GM18505 (cell line): ENCODE measurements around the gene CTDP1.

Source experiments
- ATAC-seq: cut with Tn5 transposase; IDR thresholded peaks from one replicate; pipeline ENCODE4 v1.9.1; 2021; ENCODE audit not compliant: unreplicated experiment
- POLR2A ChIP-seq: IDR thresholded peaks from 4 replicates; pipeline ENCODE4 v1.6.1; 2011; ENCODE audit warnings: borderline replicate concordance; ENCODE audit not compliant: insufficient read depth, insufficient read length; ENCODE audit errors: extremely low read depth

Gene CTDP1

DNA sequence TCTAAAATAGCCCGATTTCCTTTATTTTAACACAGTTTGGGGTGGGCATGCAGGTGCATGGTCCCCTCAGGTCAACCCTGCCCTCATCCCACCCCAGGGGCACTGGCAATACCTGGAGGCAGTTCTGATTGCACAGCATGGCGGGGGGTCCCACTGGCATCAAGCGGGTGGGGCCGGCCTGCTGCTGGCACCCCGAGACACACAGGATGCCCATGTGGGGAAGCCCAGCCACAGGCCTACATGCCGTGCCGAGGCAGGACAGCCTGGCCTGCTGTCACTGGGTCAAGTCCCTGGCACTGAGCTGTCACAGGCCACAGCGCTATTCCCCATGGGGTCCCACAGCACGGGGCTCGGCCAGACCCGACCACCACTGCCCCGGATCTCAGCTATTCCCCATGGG is 106.2 kb downstream of the CTDP1 start:
- TF ChIP-seq POLR2A: no peak
- no peak for ATAC-seq

DNA sequence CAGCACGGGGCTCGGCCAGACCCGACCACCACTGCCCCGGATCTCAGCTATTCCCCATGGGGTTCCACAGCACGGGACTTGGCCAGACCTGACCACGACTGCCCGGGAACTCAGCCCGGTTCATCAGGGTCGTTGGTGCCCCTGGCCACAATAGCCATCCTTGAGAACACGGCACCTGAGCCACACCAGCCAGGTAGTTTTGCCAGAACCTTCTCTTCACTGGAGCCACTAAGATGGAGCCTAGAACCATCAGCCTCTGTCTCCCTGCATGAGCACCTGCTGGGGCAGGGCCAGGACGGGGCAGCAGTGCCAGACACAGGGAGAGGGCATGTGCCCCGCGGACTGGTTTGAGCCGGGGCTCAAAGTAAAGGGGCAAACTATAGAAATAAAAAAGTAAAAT is 106.7 kb downstream of the CTDP1 start:
- TF ChIP-seq POLR2A: no peak
- ATAC-seq: no peak

DNA sequence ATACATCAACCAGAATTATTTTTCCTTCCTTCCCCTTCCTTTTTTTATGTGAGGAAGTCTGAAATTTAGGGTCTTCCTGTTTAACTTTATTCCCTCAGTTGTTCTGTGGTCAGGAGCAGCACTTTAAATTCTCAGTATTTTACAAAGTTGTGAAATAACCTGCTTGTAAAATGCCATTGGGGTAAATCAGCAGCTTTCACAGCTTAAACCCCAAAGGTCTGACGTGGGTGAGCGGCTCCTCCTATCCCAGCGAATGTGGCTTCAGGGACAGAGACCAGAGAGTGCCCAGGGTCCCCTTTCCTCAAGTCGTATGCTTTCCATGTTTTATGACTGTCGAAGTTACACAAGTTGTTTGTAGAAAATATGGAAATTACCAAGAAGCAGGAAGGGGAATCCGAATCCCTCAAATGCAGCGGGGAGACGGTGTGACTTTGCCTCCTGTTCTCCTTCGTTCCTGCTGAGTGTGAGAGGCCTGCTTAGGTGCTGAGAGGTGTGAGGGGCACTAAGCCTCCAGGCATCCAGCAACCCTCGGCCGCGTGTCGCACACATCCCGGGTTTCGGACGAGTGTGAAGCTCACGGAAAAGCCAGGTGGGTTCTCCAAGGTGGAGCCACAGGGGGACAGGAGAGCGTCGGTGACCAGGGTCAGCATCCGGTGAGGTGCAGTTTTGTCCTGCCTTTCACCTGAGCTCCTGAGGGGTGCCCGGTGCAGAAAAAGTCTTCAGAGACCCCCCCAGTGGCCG is 107.4 kb downstream of the CTDP1 start:
- ATAC-seq: no peak
- TF ChIP-seq POLR2A: no peak

DNA sequence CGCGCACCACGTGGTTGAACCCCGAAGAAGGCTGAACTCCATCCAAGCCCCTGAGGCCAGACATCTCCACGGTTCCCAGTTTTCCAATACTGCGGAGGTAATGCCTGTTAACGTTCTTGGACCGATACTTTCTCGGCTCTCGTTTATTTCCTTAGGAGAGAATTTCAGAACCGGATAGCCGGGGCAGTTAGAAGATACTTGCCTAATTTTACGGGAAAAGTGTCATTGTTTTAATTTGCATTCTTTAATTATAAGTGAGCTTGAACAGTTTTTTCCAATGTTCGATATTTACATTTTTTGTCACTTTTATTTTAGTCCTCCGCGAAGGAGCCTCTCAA is 107.9 kb downstream of the CTDP1 start:
- TF ChIP-seq POLR2A: no peak
- ATAC-seq: no peak

DNA sequence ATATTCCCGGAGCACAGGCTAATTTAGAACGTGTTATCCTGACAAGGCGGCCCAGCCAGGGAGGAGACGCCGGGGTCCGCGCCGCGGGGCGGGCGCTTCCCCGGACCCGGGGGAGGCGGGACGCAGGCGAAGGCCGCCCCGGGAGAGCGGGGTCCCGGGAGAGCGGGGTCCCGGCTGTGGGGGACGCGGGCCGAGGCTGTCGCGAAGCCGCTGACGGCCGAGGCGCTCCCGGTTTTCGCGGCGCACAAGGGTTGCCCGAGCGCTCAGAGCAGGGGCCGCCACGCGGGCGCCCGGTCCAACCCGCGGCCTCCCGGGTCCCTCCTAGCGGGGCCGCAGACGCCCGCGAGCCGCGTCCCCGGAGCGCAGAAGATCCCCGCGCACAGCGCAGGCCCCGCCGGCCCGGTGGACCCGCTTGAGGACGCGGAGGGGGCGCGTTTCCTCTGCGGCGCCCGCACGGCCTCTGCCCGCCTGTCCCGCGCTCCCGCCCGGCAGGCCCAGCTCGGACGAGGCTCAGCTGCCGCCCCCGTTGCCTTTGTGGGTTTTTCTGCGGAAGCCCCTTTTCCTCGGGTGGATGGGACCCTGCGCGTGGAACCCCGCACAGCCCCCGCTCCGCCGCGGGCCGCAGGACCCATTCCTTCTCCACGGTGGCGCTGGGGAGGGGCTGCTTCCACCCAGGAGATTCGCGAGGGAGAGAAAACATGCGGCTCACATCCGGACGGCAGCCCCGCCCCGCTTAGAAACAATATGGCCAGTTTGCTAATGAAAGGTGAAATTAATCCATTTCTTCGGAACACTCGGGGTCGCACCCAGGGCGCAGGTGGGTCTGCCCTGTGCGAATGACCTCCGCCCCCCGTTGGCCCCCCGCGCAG is 108.5 kb downstream of the CTDP1 start:
- ATAC-seq: no peak
- TF ChIP-seq POLR2A: no peak

DNA sequence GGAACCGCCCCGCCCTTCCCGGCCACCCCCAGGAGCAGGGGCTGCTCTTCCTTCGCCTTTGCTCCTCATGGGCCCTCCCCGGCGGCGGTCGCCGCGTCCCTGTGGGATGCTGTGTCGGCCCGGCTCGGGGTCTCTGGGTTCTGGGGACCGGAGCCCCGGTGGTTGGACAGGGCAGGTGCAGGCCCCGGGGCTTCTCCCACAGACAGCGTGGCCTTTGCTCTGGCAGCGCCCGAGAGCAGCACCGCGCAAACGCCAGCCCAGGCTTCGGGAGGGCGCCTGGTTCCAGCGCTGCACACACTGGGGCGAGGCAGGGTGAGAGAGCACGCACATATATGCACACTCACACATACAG is 109.1 kb downstream of the CTDP1 start:
- TF ChIP-seq POLR2A: no peak
- no peak for ATAC-seq

DNA sequence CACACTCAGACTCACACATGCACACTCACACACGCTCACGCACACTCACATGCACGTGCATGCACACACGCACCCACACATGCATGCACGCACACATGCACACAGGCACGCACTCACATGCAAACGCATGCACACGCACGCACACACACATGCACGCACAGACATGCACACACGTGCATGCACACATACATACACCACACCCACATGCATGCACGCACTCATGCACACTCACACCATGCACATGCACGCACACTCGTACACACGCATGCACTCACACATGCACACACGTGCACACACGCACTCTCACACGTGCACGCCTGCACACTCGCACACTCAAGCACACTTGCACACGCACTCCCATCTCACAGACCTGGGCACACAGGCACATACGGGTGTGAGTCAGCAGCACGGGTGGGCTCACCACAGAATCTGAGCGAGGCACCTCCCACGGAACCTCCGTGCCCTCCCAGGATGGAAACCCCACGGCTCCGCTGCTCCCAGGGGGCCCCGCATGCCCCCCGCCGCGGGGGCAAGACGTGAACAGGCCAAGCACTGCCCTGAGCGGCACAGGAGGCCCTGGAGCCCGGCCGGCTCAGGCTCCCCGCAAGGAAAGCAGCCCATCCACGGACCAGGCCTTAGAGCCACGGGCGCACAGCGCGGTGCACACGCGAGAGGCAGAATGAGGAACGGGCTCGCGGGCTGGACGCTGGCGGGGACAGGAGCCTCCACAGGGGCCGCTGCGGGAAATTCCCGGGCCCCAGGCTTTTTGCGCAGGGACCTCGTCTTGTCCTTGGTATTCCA is 109.7 kb downstream of the CTDP1 start:
- no peak for TF ChIP-seq POLR2A
- ATAC-seq: no peak

DNA sequence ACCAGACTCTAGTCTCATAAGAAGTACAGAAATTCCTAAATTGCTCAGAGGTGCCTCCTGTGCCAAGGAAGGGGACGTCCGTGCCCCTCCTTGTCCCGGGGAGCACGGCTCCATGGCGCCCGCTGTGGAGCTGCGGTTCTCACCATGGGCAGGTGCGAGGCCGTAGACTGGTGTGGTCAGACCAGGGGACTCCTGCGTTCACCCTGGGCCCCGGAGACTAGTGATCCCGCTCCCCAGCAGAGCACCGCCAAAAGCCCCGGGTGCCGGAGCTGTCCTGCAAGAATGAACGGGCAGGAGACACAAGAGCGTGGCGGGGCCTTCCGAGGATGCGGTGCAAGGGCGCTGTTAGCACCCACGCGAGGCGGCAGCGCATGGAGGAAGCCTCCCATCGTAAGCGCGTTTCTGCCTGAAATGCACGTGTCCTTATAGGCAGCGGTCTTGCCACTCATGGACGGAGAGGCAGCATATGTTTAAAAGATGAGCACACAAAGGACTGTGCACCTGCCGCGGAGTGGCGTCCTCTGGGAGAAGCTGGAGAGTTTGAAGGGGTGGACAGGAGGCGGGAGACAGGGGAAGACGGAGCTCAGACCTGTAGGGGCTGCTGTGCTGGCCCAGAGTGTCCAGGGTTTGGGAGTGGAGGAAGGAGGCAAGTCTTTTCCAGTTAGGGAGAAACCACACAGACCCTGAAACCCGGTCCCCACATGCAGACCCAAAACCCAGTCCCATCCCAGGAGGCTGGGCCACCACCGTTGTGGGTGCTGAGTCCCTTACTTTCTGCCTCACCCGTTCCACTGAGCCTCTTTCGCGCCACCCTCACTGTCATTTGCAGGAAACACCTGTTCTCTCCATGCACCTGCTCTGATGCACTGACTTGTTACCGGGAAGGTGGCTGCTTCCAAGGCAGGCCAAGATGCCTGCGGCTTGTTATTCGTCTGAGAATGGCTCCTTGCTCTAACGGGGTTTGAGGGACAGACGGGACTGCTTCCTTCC is 110.6 kb downstream of the CTDP1 start:
- no peak for ATAC-seq
- no peak for TF ChIP-seq POLR2A

DNA sequence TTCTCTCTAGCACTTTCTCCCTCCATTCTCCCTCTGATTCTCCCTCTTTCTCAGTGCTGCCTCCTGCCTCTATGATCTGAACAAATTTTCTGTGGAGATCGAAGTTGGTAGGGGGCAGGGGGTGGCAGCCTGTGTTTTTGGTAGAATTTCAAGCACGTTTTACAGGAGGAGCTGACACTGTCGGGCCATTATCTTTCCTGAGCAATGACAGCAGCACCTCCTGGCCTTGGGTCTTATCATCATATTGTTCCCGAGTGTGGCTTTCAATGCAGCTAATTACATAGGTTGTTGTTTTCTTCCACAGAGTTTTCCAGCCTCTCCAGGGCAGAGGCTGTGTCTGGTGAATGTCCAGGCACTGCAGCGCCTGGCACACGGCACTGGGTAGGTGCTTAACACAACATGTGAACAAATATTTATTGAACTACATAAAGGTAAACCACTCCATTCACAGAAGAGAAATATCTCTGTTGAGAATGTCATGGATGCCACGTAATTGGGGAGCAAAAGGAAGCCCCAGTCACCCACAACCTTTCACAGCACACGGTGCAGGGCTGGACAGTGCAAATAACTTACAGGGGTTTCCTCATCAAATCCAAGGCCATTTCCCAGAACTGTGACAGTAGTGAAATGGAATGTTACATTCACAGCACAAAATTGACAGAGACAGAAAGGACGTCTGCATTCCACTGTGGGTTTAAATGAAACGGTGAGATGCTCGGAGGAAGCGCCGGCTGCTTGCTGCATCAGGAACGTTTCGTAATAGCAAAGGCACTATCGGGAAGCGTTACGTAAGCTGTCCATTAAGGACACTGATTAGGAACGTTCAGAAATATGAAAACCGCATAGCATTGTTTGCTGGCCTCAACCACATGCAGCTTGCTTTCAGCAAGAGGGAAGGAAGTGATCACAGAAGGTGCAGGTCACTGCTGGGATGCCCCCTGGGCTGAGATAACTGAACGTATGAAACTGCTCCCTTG is 111.7 kb downstream of the CTDP1 start:
- TF ChIP-seq POLR2A: no peak
- no peak for ATAC-seq

DNA sequence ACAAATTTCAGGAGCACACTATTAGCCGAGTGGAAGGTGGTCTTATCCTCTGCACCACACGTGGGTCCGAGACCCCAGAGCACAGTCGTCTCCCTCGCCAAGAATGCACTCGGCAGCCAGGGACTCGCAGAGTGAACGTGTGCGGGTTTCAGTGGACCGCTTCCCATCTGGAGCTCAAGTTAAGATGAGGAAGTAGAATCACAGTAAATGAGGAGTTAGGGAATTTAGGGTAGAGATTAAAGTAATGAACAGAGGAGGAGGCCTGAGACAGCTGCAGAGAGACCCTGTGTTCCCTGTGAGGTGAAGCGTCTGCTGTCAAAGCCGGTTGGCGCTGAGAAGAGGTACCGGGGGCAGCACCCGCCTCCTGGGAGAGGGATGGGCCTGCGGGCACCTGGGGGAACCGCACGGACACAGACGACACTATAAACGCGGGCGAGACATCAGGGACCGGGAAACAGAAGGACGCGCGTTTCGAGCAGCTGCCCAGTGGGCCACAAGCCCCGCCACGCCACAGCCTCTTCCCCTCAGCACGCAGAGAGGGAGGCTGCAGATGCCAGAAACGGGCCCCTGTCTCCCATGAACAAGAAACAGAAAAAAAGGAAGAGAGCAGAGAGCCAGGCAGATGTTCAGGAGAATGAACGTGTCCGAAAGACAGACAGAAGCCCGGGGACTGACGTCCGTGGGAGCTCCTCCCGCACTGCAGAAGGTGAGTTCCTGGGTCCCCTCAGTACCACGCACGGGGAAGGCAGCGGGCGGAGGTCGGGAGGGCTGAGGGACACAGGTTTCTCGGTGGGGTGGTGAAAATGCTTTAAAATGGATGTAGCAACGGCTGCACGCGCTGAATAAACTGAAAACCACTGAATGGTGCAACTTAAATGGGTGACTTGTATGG is 112.7 kb downstream of the CTDP1 start:
- no peak for TF ChIP-seq POLR2A
- no peak for ATAC-seq

DNA sequence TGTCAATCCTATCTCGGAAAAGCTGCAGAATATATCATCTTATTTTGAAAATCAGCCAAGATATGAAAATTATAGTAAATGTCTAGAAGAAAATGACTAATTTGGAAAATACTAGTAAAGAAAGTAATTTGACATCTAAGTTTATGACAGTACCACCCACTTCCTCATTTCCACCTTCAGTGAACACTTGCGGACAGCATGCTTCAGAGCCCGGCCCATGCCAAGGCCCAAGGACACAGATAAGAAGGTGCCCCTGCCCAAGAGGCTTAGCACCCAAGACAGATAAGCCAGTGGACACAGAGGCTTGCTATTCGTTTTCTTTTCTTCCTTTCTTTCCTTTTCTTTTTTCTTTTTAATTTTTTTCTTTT is 113.4 kb downstream of the CTDP1 start:
- no peak for ATAC-seq

DNA sequence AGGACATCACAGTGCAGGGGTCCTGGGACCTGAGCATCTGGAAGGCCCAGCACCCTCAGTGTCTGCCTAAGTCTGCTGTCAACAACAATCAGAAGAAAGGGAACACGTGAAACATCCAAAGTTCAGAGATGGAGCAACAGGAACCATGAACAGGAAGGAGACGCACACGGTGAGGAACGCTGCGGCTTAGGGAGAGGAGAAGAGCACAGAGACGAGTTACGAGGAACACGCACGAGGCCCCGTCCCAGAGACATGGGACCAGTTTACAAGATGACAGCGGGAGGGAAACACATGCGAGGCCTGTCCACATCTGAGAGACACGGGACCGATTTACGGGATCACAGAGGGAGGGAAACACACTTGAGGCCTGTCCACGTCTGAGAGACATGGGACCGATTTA is 115.2 kb downstream of the CTDP1 start:
- no peak for ATAC-seq
- TF ChIP-seq POLR2A: no peak

More for the DNA sequence above, 113.4 kb downstream of the CTDP1 start:
- TF ChIP-seq POLR2A: no peak
